ENCODE results near the gene PRMT1.

PRMT1 gene

GRCh38 chr19:49651820-49652550 is 25.1 kb upstream of the PRMT1 start:
- no peak for DNase-seq

GRCh38 chr19:49652551-49653465 is 24.3 kb upstream of the PRMT1 start:
- no peak for DNase-seq

GRCh38 chr19:49653466-49653806 is 23.6 kb upstream of the PRMT1 start:
- no peak for DNase-seq

GRCh38 chr19:49654581-49654980 is 22.5 kb upstream of the PRMT1 start:
- DNase-seq = no peak

GRCh38 chr19:49655570-49656455 is 21.3 kb upstream of the PRMT1 start:
- DNase-seq = no peak

GRCh38 chr19:49656456-49657109 is 20.5 kb upstream of the PRMT1 start:
- DNase-seq = no peak

GRCh38 chr19:49657493-49658138 is 19.5 kb upstream of the PRMT1 start:
- DNase-seq = no peak

- DNase-seq = no peak
Measured at GRCh38 chr19:49658139-49658517, 18.9 kb upstream of the PRMT1 start.

GRCh38 chr19:49658566-49659442 is 18.3 kb upstream of the PRMT1 start:
- DNase-seq = no peak

- no peak for DNase-seq
Measured at GRCh38 chr19:49660338-49660961, 16.6 kb upstream of the PRMT1 start.

GRCh38 chr19:49662011-49662410 is 15.1 kb upstream of the PRMT1 start:
- no peak for DNase-seq

- no peak for DNase-seq
Measured at GRCh38 chr19:49663224-49663623, 13.8 kb upstream of the PRMT1 start.

GRCh38 chr19:49664171-49665035 is 12.7 kb upstream of the PRMT1 start:
- peak; percentile 82 for DNase-seq

- no peak for DNase-seq
Measured at GRCh38 chr19:49665036-49665350, 12.1 kb upstream of the PRMT1 start.

- DNase-seq = peak; percentile 99
Measured at GRCh38 chr19:49665351-49666119, 11.5 kb upstream of the PRMT1 start, which contains the start of the genes BCL2L12 and IRF3. BCL2L12 (plus strand) TSS chr19:49665933; CDS start chr19:49666693, 760 bp downstream. IRF3 (minus strand) TSS chr19:49665857; CDS start chr19:49664838, 1,019 bp downstream.

GRCh38 chr19:49666120-49666444 is 11.0 kb upstream of the PRMT1 start:
- no peak for DNase-seq

- no peak for DNase-seq
Measured at GRCh38 chr19:49667473-49667872, 9.6 kb upstream of the PRMT1 start.

GRCh38 chr19:49669516-49669915 is 7.6 kb upstream of the PRMT1 start:
- no peak for DNase-seq
